HL-60 (cell line): ENCODE data around the gene CIC.

ENCODE experiments used
- DNase-seq, 2 experiments: peaks; one replicate each; pipeline ENCODE4 v3.0.0-alpha.2; 2010 to 2020; ENCODE audit warnings: low read depth in 1 of 2, low spot score in 1 of 2
- H3K27ac ChIP-seq: fragments of 250-450 bp; sonication (Bioruptor Pico); replicated peaks from 2 replicates; pipeline ENCODE4 v1.5.1; 2020; ENCODE audit warnings: mild to moderate bottlenecking, moderate library complexity
- H3K27me3 ChIP-seq: fragments of 250-450 bp; sonication (Bioruptor Pico); 2 replicates; pipeline ENCODE4 v1.5.1; 2021; ENCODE audit warnings: mild to moderate bottlenecking, moderate library complexity; ENCODE audit not compliant: insufficient read depth, poor library complexity, severe bottlenecking
- H3K4me3 ChIP-seq: replicated peaks from 2 replicates; pipeline ENCODE4 v1.5.1; 2011; ENCODE audit warnings: mild to moderate bottlenecking, control low read depth, low read length; ENCODE audit not compliant: insufficient read depth
- GABPA ChIP-seq: IDR thresholded peaks from 2 replicates; pipeline ENCODE4 v1.6.1; 2012; ENCODE audit warnings: low read depth
- POLR2AphosphoS5 ChIP-seq: IDR thresholded peaks from 2 replicates; pipeline ENCODE4 v1.6.1; 2012; ENCODE audit warnings: low read depth
- SPI1 ChIP-seq: IDR thresholded peaks from 2 replicates; pipeline ENCODE4 v1.6.1; 2012; ENCODE audit warnings: low read depth, mild to moderate bottlenecking, borderline replicate concordance
- TF ChIP-seq, protein P1 (sequence below): IDR thresholded peaks from one replicate; pipeline ENCODE4 v1.5.1; 2011; ENCODE audit warnings: low read length, control low read depth, inconsistent platforms; ENCODE audit not compliant: insufficient read depth
- TF ChIP-seq, protein P2 (sequence below): IDR thresholded peaks from 2 replicates; pipeline ENCODE4 v1.6.1; 2012; ENCODE audit warnings: low read depth; ENCODE audit not compliant: insufficient replicate concordance

The CIC gene

DNA sequence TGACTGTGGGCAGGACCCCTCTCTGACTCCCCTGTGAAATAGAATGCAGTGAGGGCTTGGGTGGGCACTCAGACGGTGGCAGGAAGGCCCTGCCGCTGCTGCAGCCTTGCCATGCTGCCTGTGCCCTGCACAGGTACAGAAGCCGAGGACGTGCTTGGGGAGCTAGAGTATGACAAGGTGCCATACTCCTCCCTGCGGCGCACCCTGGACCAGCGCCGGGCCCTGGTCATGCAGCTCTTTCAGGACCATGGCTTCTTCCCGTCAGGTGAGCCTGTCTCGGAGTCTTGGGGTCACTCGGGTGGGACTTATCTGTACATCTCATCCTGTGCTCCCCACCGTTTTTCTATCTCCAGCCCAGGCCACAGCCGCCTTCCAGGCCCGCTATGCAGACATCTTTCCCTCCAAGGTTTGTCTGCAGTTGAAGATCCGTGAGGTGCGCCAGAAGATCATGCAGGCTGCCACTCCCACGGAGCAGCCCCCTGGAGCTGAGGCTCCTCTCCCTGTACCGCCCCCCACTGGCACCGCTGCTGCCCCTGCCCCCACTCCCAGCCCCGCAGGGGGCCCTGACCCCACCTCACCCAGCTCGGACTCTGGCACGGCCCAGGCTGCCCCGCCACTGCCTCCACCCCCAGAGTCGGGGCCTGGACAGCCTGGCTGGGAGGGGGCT is 25.6 kb downstream of the CIC start:
- Histone ChIP-seq H3K27ac (no peak overlapping the region), H3K27me3 (no peaks in the 10 kb centered on the region), H3K4me3 (no peak overlapping the region)
- no peak for DNase-seq
- TF ChIP-seq POLR2AphosphoS5, result no peak
- TF ChIP-seq SPI1, result no peak
- TF ChIP-seq GABPA, result no peak
- TF ChIP-seq, protein P1, sequence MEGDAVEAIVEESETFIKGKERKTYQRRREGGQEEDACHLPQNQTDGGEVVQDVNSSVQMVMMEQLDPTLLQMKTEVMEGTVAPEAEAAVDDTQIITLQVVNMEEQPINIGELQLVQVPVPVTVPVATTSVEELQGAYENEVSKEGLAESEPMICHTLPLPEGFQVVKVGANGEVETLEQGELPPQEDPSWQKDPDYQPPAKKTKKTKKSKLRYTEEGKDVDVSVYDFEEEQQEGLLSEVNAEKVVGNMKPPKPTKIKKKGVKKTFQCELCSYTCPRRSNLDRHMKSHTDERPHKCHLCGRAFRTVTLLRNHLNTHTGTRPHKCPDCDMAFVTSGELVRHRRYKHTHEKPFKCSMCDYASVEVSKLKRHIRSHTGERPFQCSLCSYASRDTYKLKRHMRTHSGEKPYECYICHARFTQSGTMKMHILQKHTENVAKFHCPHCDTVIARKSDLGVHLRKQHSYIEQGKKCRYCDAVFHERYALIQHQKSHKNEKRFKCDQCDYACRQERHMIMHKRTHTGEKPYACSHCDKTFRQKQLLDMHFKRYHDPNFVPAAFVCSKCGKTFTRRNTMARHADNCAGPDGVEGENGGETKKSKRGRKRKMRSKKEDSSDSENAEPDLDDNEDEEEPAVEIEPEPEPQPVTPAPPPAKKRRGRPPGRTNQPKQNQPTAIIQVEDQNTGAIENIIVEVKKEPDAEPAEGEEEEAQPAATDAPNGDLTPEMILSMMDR, result no peak
- TF ChIP-seq, protein P2, sequence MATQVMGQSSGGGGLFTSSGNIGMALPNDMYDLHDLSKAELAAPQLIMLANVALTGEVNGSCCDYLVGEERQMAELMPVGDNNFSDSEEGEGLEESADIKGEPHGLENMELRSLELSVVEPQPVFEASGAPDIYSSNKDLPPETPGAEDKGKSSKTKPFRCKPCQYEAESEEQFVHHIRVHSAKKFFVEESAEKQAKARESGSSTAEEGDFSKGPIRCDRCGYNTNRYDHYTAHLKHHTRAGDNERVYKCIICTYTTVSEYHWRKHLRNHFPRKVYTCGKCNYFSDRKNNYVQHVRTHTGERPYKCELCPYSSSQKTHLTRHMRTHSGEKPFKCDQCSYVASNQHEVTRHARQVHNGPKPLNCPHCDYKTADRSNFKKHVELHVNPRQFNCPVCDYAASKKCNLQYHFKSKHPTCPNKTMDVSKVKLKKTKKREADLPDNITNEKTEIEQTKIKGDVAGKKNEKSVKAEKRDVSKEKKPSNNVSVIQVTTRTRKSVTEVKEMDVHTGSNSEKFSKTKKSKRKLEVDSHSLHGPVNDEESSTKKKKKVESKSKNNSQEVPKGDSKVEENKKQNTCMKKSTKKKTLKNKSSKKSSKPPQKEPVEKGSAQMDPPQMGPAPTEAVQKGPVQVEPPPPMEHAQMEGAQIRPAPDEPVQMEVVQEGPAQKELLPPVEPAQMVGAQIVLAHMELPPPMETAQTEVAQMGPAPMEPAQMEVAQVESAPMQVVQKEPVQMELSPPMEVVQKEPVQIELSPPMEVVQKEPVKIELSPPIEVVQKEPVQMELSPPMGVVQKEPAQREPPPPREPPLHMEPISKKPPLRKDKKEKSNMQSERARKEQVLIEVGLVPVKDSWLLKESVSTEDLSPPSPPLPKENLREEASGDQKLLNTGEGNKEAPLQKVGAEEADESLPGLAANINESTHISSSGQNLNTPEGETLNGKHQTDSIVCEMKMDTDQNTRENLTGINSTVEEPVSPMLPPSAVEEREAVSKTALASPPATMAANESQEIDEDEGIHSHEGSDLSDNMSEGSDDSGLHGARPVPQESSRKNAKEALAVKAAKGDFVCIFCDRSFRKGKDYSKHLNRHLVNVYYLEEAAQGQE, result no peak

DNA sequence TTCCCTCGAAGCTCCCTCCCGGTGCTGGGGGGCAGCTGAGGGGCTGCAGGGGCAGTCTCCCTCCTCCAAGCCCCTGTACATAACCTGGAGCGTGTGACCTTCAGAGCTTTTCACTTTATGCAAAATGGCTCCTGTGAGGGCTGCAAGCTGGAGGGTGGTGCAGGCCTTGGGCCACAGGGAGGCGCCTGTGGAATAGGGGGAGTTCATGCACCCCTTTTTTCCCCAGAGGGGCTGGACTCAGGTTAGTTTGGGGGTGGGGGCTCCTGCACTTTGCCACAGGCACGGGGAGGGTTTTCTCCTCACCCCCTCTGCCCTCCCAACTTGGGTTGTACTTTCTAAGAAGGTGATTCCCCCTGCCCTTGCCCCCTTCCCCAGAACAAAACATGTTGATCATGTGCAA is 26.3 kb downstream of the CIC start:
- Histone ChIP-seq H3K4me3 (no peak overlapping the region), H3K27me3 (no peaks in the 10 kb centered on the region), H3K27ac (no peak overlapping the region)
- no peak for DNase-seq
- TF ChIP-seq, protein P1, result no peak
- TF ChIP-seq POLR2AphosphoS5, result no peak

DNA sequence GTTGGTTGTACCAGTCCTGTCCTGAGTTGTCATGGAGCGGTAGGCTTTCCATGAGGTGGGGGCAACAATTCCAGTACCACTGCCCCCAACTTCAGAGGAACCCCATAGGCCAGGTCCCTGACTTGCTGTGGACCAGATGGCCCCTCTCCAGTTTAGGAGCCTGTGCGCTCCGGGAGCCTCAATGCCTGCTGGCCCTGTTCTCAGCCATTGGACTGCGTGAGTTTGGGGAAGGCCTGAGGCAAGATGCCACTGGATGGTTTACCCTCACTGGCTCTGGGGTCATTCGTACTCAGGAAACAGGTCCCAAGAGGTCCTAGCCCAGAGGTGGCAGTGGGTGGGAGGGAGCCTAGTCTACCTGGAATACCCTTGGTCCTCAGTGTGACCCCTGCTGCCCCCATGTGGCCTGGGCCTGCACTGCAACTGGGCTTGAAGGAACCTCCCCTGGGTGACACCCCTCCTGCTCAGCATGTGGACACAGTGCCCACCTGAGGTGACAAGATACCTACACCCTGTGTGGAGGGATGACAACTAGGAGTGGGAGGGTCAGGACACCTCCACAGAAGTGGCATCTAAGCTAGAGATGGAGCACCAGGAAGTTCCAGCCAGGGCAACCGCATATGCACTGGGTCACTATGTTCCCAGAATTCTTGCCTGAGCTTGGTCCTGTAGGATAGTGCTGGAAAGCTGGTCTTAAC is 26.9 kb downstream of the CIC start:
- H3K4me3 ChIP-seq, result no peak overlapping the region
- TF ChIP-seq, protein P2, result no peak
- TF ChIP-seq GABPA (no peak), POLR2AphosphoS5 (peak; percentile 47; the same call in 1 of the 2 replicates), SPI1 (no peak)
- TF ChIP-seq, protein P1, result peak; percentile 98
- DNase-seq, result peak in 1 of 2 experiments; percentile 73
- no peaks in the 10 kb centered on the region for H3K27me3 ChIP-seq
- H3K27ac ChIP-seq, result no peak overlapping the region
